ENCODE data around the gene TFB1M. TPM values are rescaled to one million over a fixed set of nuclear protein-coding genes. Genes with fewer than 3 reads are reported as not detected.
A peak's percentile ranks its signal among the peaks of the same experiment; 100 is the strongest.

The TFB1M gene
- total and polyA plus RNA-seq, 9 of the 15 experiments (the other 6 are each of a cell fraction or from before 2014, with no cell fraction given) = 34.6 to 145 (median 40.4) TPM

- Histone ChIP-seq H3K79me2 (ENCODE audit: control insufficient read depth, insufficient read depth, low read length) (no peaks in the 10 kb centered on the region), H3K9me1 (ENCODE audit: control insufficient read depth, insufficient read depth, low read length) (no peaks in the 10 kb centered on the region), H3K4me1 (replicated peaks in 1 of 2; ENCODE audit: control insufficient read depth in 2 of 2, insufficient read depth in 2 of 2, low read length in 2 of 2) (no peaks in the 10 kb centered on the region; a peak in 1 of 5 replicates), H4K20me1 (replicated peaks; ENCODE audit: control insufficient read depth, insufficient read depth, low read length) (no peaks in the 10 kb centered on the region), H3K9ac (ENCODE audit: insufficient read depth in 1 of 2, low read depth in 2 of 2, low read length in 2 of 2) (no peak overlapping the region), H3K27me3 (ENCODE audit: control insufficient read depth in 2 of 2, insufficient read depth in 2 of 2, low read length in 2 of 2) (peaks cover 2 to 5% of the 10 kb centered on the region in 2 experiments; a peak in 4 of 5 replicates), H3K36me3 (ENCODE audit: control insufficient read depth, insufficient read depth, low read length) (no peaks in the 10 kb centered on the region), H3K9me3 (replicated peaks; ENCODE audit: control insufficient read depth, insufficient read depth, low read depth, low read length) (no peaks in the 10 kb centered on the region), H3K4me2 (ENCODE audit: insufficient read depth, low read length) (no peak overlapping the region), H3K27ac (ENCODE audit: extremely low read depth, low read depth, low read length) (no peak overlapping the region), H2AFZ (ENCODE audit: low read depth, low read length) (peak overlapping the region; percentile 37), H3K4me3 (no peak overlapping the region)
- in situ Hi-C loops (cut with MboI) (no loop called here), intact Hi-C loops (cut with micrococcal nuclease) (loop anchor here (5.0 kb wide), 2 partner anchors 439 to 1034 kb away; no protein-coding TSS in a partner anchor)
- POLR2A ChIA-PET = interaction anchor here (0.6 to 1.0 kb wide), 3 partner anchors 10 to 28 kb away, joined by 3 to 4 read pairs (median 3); no protein-coding TSS in a partner anchor
- 26% methylated on average over 6 of the region's 6 CpGs for WGBS (ENCODE audit: insufficient coverage, low coverage, missing lambda C conversion rate)
- ATAC-seq (peak; percentile 58), DNase-seq (ENCODE audit: extremely low read depth in 1 of 4, low spot score in 3 of 4) (no peak), FAIRE-seq (no peak)
- TF ChIP-seq, protein P1, sequence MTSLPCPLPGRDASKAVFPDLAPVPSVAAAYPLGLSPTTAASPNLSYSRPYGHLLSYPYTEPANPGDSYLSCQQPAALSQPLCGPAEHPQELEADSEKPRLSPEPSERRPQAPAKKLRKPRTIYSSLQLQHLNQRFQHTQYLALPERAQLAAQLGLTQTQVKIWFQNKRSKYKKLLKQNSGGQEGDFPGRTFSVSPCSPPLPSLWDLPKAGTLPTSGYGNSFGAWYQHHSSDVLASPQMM (CRISPR knock-in tag; IDR thresholded peaks at IDR 0.05) = no peak
- no peak for TF ChIP-seq ZNF133 (CRISPR knock-in tag; IDR thresholded peaks at IDR 0.05)
- no peak for TF ChIP-seq ZNF830 (CRISPR knock-in tag; IDR thresholded peaks at IDR 0.05)
- TF ChIP-seq SMC3 (conservative IDR thresholded peaks at IDR 0.05; ENCODE audit: insufficient read depth, low read depth, low read length) = no peak
- no peak for TF ChIP-seq CBFA2T2 (conservative IDR thresholded peaks at IDR 0.05)
- no peak for TF ChIP-seq CHD4 (IDR thresholded peaks at IDR 0.05; ENCODE audit: insufficient read depth, insufficient replicate concordance, low read depth, low read length, poor library complexity, severe bottlenecking)
- no peak for TF ChIP-seq NR2C2 (CRISPR knock-in tag; IDR thresholded peaks at IDR 0.05)
- TF ChIP-seq NR2C2 (tag; IDR thresholded peaks at IDR 0.05) = no peak
- BruUV-seq (replicated peaks) = no TSS peak
- CTCF ChIA-PET (ENCODE audit: low intra/inter-chr PET ratio) = interaction anchor here (1.0 to 1.2 kb wide), 2 partner anchors 62 to 151 kb away, joined by 4 read pairs; no protein-coding TSS in a partner anchor
Observed at GRCh38 chr6:155328074-155328538, 13.8 kb upstream of the TFB1M start.
